ENCODE measurements around the gene COP1.

- TF ChIP-seq CTCF (IDR thresholded peaks at IDR 0.05) (no peak), POLR2A (IDR thresholded peaks at IDR 0.05) (no peak)
Observed at GRCh38 chr1:175984813-175985212, 222.3 kb downstream of the COP1 start.
